Neural progenitor cell (in vitro differentiated cells): Measurements from ENCODE around the gene NTRK3. TPM values are rescaled to one million over a fixed set of nuclear protein-coding genes. Genes with fewer than 3 reads are reported as not detected.
A peak's percentile ranks its signal among the peaks of the same experiment; 100 is the strongest.

Source experiments
- DNase-seq: peaks from one replicate; pipeline ENCODE4 v3.0.0-alpha.2; 2016; ENCODE audit warnings: low spot score
- H2AFZ ChIP-seq: fragments of 200-600 bp; sonication (generic); replicated peaks from 2 replicates; pipeline ENCODE4 v1.6.1; 2016; ENCODE audit warnings: antibody characterized with exemption
- H3F3A ChIP-seq: fragments of 200-600 bp; sonication (generic); 2 replicates; pipeline ENCODE4 v1.6.1; 2016; ENCODE audit warnings: antibody characterized with exemption, low read depth
- H3K27ac ChIP-seq: fragments of 200-600 bp; sonication (generic); 2 replicates; pipeline ENCODE4 v1.5.1; 2016; ENCODE audit warnings: mild to moderate bottlenecking
- H3K27me3 ChIP-seq: fragments of 200-600 bp; sonication (generic); 2 replicates; pipeline ENCODE4 v1.6.1; 2016; ENCODE audit warnings: mild to moderate bottlenecking, moderate library complexity
- H3K36me3 ChIP-seq: fragments of 200-600 bp; sonication (generic); 2 replicates; pipeline ENCODE4 v1.5.1; 2016
- H3K4me1 ChIP-seq: fragments of 200-600 bp; sonication (generic); 2 replicates; pipeline ENCODE4 v1.6.1; 2016; ENCODE audit warnings: mixed run types
- H3K4me2 ChIP-seq: fragments of 200-600 bp; sonication (generic); 2 replicates; pipeline ENCODE4 v1.6.1; 2016
- H3K4me3 ChIP-seq: fragments of 200-600 bp; sonication (generic); 2 replicates; pipeline ENCODE4 v1.5.1; 2016
- H3K79me2 ChIP-seq: fragments of 200-600 bp; sonication (generic); 2 replicates; pipeline ENCODE4 v1.6.1; 2016; ENCODE audit warnings: low read depth
- H3K9ac ChIP-seq: fragments of 200-600 bp; sonication (generic); 2 replicates; pipeline ENCODE4 v1.6.1; 2016
- H3K9me3 ChIP-seq: fragments of 200-600 bp; sonication (generic); 2 replicates; pipeline ENCODE4 v1.5.1; 2016; ENCODE audit warnings: low read depth
- H4K20me1 ChIP-seq: fragments of 200-600 bp; sonication (generic); 2 replicates; pipeline ENCODE4 v1.6.1; 2016; ENCODE audit warnings: low read depth
- H3K27ac Mint-ChIP-seq: 3 replicates; pipeline ENCODE4 v1.8.0; 2021; ENCODE audit warnings: mixed read lengths
- H3K27me3 Mint-ChIP-seq: 2 replicates; pipeline ENCODE4 v1.8.0; 2022; ENCODE audit warnings: low read depth, mild to moderate bottlenecking, inconsistent platforms, moderate library complexity, mixed read lengths; ENCODE audit not compliant: insufficient read depth
- H3K36me3 Mint-ChIP-seq: 3 replicates; pipeline ENCODE4 v1.8.0; 2021; ENCODE audit warnings: mixed read lengths
- H3K4me1 Mint-ChIP-seq: 3 replicates; pipeline ENCODE4 v1.8.0; 2021; ENCODE audit warnings: mixed read lengths
- H3K4me3 Mint-ChIP-seq: 3 replicates; pipeline ENCODE4 v1.8.0; 2021; ENCODE audit warnings: mild to moderate bottlenecking, moderate library complexity, mixed read lengths
- H3K9me3 Mint-ChIP-seq: 3 replicates; pipeline ENCODE4 v1.8.0; 2020; ENCODE audit warnings: mixed read lengths
- CTCF ChIP-seq: fragments of 200-600 bp; sonication (generic); IDR thresholded peaks from 2 replicates; pipeline ENCODE4 v1.5.1; 2017; ENCODE audit warnings: antibody characterized with exemption, mild to moderate bottlenecking
- EZH2 ChIP-seq: fragments of 200-600 bp; sonication (generic); IDR thresholded peaks from 2 replicates; pipeline ENCODE4 v1.6.1; 2017; ENCODE audit warnings: antibody characterized with exemption, mild to moderate bottlenecking, moderate library complexity
- EZH2phosphoT487 ChIP-seq: fragments of 200-600 bp; sonication (generic); IDR thresholded peaks from 2 replicates; pipeline ENCODE4 v1.6.1; 2017; ENCODE audit warnings: antibody characterized with exemption
- total RNA-seq: library from RNA; depleted of rRNA; stranded (reverse); fragments of >200 nt; gene quantifications from 2 replicates; pipeline ENCODE4 v1.2.3, GENCODE V29; 2015; ENCODE audit warnings: low replicate concordance

The NTRK3 gene
- total RNA-seq, 1 donor from 2014 or later, result 2.0 TPM

GRCh38 chr15:88255484-88256278 lies 858 bp downstream of the NTRK3 start:
- Histone ChIP-seq H3K4me3 (peak overlapping the region; percentile 74), H3F3A (peaks cover 17% of the 10 kb centered on the region), H4K20me1 (peaks cover 15% of the 10 kb centered on the region), H3K4me2 (peak overlapping the region; percentile 100), H3K9ac (no peak overlapping the region), H3K36me3 (no peaks in the 10 kb centered on the region), H3K9me3 (no peaks in the 10 kb centered on the region), H3K27ac (no peak overlapping the region), H2AFZ (peak overlapping the region; percentile 65), H3K4me1 (peaks cover 11% of the 10 kb centered on the region), H3K79me2 (no peaks in the 10 kb centered on the region), H3K27me3 (peaks cover 97% of the 10 kb centered on the region)
- TF ChIP-seq EZH2phosphoT487 (peak; percentile 71), CTCF (no peak), EZH2 (peak; percentile 84)
- peaks cover 10% of the 10 kb centered on the region for H3K4me1 Mint-ChIP-seq
- H3K4me3 Mint-ChIP-seq, result peak overlapping the region; percentile 92
- peaks cover 2% of the 10 kb centered on the region for H3K9me3 Mint-ChIP-seq
- peaks cover 40% of the 10 kb centered on the region for H3K27me3 Mint-ChIP-seq
- DNase-seq, result peak; percentile 86
- no peak overlapping the region for H3K27ac Mint-ChIP-seq
- H3K36me3 Mint-ChIP-seq, result no peaks in the 10 kb centered on the region

GRCh38 chr15:88255087-88255483 lies 1.5 kb downstream of the NTRK3 start:
- Histone ChIP-seq H3K36me3 (no peaks in the 10 kb centered on the region), H3F3A (peaks cover 17% of the 10 kb centered on the region), H3K9ac (no peak overlapping the region), H3K27ac (no peak overlapping the region), H3K9me3 (no peaks in the 10 kb centered on the region), H2AFZ (peak overlapping the region; percentile 58), H3K4me2 (peak overlapping the region; percentile 100), H3K4me3 (peak overlapping the region; percentile 74), H3K27me3 (peaks cover 94% of the 10 kb centered on the region), H3K4me1 (peaks cover 11% of the 10 kb centered on the region), H3K79me2 (no peaks in the 10 kb centered on the region), H4K20me1 (peaks cover 15% of the 10 kb centered on the region)
- no peak for TF ChIP-seq EZH2phosphoT487
- no peak for TF ChIP-seq EZH2
- TF ChIP-seq CTCF, result no peak
- no peaks in the 10 kb centered on the region for H3K36me3 Mint-ChIP-seq
- peaks cover 2% of the 10 kb centered on the region for H3K9me3 Mint-ChIP-seq
- peaks cover 10% of the 10 kb centered on the region for H3K4me1 Mint-ChIP-seq
- H3K4me3 Mint-ChIP-seq, result peak overlapping the region; percentile 89
- no peak overlapping the region for H3K27ac Mint-ChIP-seq
- H3K27me3 Mint-ChIP-seq, result peaks cover 42% of the 10 kb centered on the region
- no peak for DNase-seq

- H3K4me3 Mint-ChIP-seq, result no peak overlapping the region
- Histone ChIP-seq H3K4me2 (no peak overlapping the region), H2AFZ (no peak overlapping the region), H3K9ac (no peak overlapping the region), H3K36me3 (no peaks in the 10 kb centered on the region), H3K79me2 (no peaks in the 10 kb centered on the region), H3K4me3 (no peak overlapping the region), H3K4me1 (peaks cover 11% of the 10 kb centered on the region), H3K27ac (no peak overlapping the region), H3K27me3 (peaks cover 88% of the 10 kb centered on the region), H3F3A (peaks cover 7% of the 10 kb centered on the region), H3K9me3 (no peaks in the 10 kb centered on the region), H4K20me1 (peaks cover 15% of the 10 kb centered on the region)
- no peak for DNase-seq
- no peak overlapping the region for H3K27ac Mint-ChIP-seq
- H3K36me3 Mint-ChIP-seq, result no peaks in the 10 kb centered on the region
- TF ChIP-seq EZH2phosphoT487, result no peak
- H3K9me3 Mint-ChIP-seq, result peaks cover 2% of the 10 kb centered on the region
- peaks cover 10% of the 10 kb centered on the region for H3K4me1 Mint-ChIP-seq
- H3K27me3 Mint-ChIP-seq, result peaks cover 40% of the 10 kb centered on the region
These were observed 4.1 kb downstream of the NTRK3 start for GRCh38 chr15:88252441-88252840.

- no peak overlapping the region for H3K9ac ChIP-seq
- no peaks in the 10 kb centered on the region for H3K36me3 ChIP-seq
- no peaks in the 10 kb centered on the region for H3K79me2 ChIP-seq
- TF ChIP-seq CTCF, result no peak
- no peak for TF ChIP-seq EZH2phosphoT487
- no peak for TF ChIP-seq EZH2
- no peak overlapping the region for H3K4me3 ChIP-seq
- H3K4me2 ChIP-seq, result no peak overlapping the region
- H3K27ac ChIP-seq, result no peak overlapping the region
- peaks cover 2% of the 10 kb centered on the region for H3F3A ChIP-seq
- Mint-ChIP-seq H3K4me1 (peaks cover 18% of the 10 kb centered on the region), H3K27me3 (peaks cover 34% of the 10 kb centered on the region), H3K36me3 (no peaks in the 10 kb centered on the region), H3K27ac (no peak overlapping the region), H3K4me3 (no peak overlapping the region), H3K9me3 (peaks cover 2% of the 10 kb centered on the region)
- DNase-seq, result no peak
- H3K9me3 ChIP-seq, result no peaks in the 10 kb centered on the region
- peaks cover 14% of the 10 kb centered on the region for H3K4me1 ChIP-seq
- no peak overlapping the region for H2AFZ ChIP-seq
- peaks cover 15% of the 10 kb centered on the region for H4K20me1 ChIP-seq
- H3K27me3 ChIP-seq, result peaks cover 76% of the 10 kb centered on the region
These were observed 5.7 kb downstream of the NTRK3 start for GRCh38 chr15:88250826-88251225.
